Endometrial microvascular endothelial cells (primary cell): ENCODE measurements around the gene TRIM32. TPM values are rescaled to one million over a fixed set of nuclear protein-coding genes. Genes with fewer than 3 reads are reported as not detected.

ENCODE experiments used
- in situ Hi-C: cut with HindIII; loops from 2 replicates; pipeline ENCODE4 v1.10.0; 2017; ENCODE audit warnings: low sequenced_read_pairs, low pct_unique_long_range_greater_than_20kb; ENCODE audit errors: inconsistent ontology term
- total RNA-seq: library from RNA; depleted of rRNA; stranded (reverse); fragments of >200 nt; gene quantifications from one replicate; pipeline ENCODE4 v1.2.3, GENCODE V29; 2015; ENCODE audit errors: inconsistent ontology term

Gene TRIM32
- total RNA-seq, result 18.4 TPM

- in situ Hi-C loops, result no loop called here
These were observed at the start of gene TRIM32 for GRCh38 chr9:116687074-116687753. TRIM32 (plus strand) TSS chr9:116687305; CDS start chr9:116697743, 10,438 bp downstream.

- in situ Hi-C loops, result no loop called here
These were observed 47.8 kb upstream of the TRIM32 start for GRCh38 chr9:116639251-116639741.

- in situ Hi-C loops, result no loop called here
These were observed 45.6 kb upstream of the TRIM32 start for GRCh38 chr9:116641292-116642059.

GRCh38 chr9:116643691-116644090, 43.4 kb upstream of the TRIM32 start:
- in situ Hi-C loops, result no loop called here

GRCh38 chr9:116644091-116644688, 42.9 kb upstream of the TRIM32 start:
- in situ Hi-C loops, result no loop called here

GRCh38 chr9:116646661-116647514, 40.2 kb upstream of the TRIM32 start:
- in situ Hi-C loops, result no loop called here

- in situ Hi-C loops, result no loop called here
These were observed 39.6 kb upstream of the TRIM32 start for GRCh38 chr9:116647515-116647809.

GRCh38 chr9:116653348-116654058, 33.6 kb upstream of the TRIM32 start:
- in situ Hi-C loops, result no loop called here

- in situ Hi-C loops, result no loop called here
These were observed 33.1 kb upstream of the TRIM32 start for GRCh38 chr9:116654059-116654355.

- in situ Hi-C loops, result no loop called here
These were observed 30.6 kb upstream of the TRIM32 start for GRCh38 chr9:116656501-116656971.

- in situ Hi-C loops, result no loop called here
These were observed 30.1 kb upstream of the TRIM32 start for GRCh38 chr9:116656977-116657376.

- in situ Hi-C loops, result no loop called here
These were observed 28.8 kb upstream of the TRIM32 start for GRCh38 chr9:116658265-116658664.

- in situ Hi-C loops, result no loop called here
These were observed 25.8 kb upstream of the TRIM32 start for GRCh38 chr9:116661037-116661954.

- in situ Hi-C loops, result no loop called here
These were observed 24.3 kb upstream of the TRIM32 start for GRCh38 chr9:116662646-116663310.

GRCh38 chr9:116663581-116663980, 23.5 kb upstream of the TRIM32 start:
- in situ Hi-C loops, result no loop called here

GRCh38 chr9:116668970-116669695, 18.0 kb upstream of the TRIM32 start:
- in situ Hi-C loops, result no loop called here

GRCh38 chr9:116671605-116672004, 15.5 kb upstream of the TRIM32 start:
- in situ Hi-C loops, result no loop called here
